Activated T-cell treated with anti-CD3 and anti-CD28 coated beads, Interleukin-2, amount 50 U/mL, for 48 hours (primary cell): ENCODE measurements around the gene ANK2.
A peak's percentile ranks its signal among the peaks of the same experiment; 100 is the strongest.

Experiments used
- DNase-seq, 2 experiments: peaks; one replicate each; pipeline ENCODE4 v3.0.0-alpha.2; 2020

The ANK2 gene

DNA sequence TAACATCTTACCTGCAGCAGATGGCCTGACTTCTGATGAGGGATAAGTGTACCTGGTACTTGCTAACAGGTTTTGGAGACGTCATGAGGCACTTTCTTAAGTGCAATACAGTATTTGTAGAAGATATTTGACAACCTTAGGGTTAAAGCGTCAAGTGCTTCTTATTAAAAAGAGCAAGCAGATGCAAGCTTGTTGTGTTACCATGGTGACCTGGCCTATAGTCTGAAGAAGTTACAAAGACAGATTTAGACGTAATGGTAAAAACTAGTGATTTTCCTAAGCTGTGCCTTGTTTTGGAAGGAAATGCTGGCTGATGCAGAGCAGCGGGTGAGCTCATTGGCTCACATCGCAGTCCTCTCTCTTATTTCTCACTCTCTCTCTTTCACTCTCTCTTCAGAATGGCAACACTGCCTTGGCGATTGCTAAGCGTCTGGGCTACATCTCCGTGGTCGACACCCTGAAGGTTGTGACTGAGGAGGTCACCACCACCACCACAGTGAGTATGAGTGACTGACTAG is 243.6 kb downstream of the ANK2 start:
- DNase-seq = no peak

DNA sequence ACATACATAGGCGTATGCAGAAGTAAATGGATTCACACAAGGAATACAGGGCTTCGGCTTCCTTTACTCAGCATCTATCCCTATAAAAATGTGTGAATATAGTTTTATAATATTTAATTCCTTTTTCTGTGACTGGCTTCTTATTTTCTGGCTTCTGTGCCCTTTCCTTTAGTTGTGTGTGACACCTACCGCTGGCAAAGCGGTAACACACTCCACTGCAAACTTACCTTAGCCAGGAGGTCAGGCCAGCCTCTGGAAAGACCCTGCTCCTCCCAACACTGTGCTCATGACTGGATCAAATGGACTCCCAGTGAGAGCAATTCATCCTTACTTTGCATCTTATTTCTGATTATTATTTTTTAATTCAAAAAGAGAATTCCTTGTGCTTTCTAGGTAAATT is 244.2 kb downstream of the ANK2 start:
- no peak for DNase-seq

DNA sequence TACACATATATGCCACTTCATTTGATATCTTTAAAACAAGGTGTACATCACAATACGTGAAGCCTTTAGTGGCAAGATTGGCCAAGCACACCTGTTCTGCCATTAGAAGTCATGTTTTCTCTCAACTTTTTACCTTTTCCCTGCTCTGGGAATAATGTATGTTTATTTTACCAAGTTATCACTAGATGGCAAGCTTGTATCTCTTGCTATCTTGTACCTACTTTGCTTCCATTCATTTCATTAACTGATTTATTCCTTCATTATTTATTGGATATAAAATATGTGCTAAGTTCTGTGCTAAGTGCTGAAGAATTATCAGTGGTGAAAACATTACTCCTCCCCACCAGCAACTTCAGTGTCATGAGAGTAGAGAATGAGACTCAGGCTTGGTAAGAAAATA is 245.5 kb downstream of the ANK2 start:
- no peak for DNase-seq

DNA sequence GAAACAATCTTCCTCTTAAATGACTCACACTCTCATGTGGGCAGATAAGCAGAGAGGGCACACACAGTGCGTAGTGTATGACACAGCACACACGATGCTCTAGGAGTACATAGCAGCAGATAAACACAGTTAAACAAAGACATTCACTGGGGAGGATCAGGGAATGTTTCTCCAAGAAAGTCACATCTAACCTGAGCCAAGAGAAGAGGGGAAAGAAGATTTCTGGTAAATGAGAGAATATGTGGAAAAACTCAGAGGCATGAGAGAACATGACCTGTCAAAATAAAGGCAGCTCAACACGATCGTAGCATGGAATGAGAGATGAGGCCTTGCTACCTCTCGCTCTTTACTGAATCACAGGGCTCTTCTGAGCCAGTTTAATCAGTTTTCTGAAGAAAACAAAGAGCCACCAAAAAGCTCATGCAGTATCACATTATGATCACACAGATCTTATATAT is 251.0 kb downstream of the ANK2 start:
- no peak for DNase-seq

DNA sequence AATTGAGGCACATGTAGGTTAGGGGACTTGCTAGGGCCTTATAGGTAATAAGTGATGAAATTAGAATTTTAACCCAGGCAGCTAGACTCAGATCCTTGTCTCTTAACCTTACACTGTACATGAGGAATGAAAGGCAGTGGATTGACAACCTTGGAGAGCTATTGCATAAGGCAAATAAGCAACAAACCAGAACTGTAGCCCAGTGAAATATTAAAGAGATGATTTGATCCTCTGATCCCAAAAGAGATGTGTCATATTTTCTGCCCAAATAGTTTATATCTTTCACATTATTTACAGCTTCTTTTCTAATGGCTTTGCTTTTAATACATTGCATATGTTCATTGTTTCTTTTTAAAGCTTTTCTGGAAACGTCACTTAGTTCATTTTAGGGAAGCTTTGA is 252.6 kb downstream of the ANK2 start:
- no peak for DNase-seq

DNA sequence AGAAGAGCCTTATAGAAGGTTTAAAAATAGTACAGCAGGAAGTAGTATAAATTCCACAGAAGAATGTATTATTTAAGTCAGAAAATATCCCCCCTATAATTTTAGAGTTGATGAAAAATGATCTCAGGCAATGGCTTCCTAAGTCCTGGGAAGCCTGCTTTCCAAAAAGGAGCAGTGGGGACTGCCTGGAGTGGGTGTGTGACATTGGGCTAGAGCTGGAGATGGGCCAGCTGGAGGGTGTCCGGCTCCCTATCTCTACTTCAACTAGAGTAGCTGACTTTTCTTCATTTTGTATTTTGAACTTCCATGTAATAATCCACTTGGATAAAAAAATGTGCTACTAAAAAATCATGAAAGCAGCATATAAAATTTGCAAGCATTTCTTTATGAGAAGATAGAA is 253.9 kb downstream of the ANK2 start:
- DNase-seq = no peak

DNA sequence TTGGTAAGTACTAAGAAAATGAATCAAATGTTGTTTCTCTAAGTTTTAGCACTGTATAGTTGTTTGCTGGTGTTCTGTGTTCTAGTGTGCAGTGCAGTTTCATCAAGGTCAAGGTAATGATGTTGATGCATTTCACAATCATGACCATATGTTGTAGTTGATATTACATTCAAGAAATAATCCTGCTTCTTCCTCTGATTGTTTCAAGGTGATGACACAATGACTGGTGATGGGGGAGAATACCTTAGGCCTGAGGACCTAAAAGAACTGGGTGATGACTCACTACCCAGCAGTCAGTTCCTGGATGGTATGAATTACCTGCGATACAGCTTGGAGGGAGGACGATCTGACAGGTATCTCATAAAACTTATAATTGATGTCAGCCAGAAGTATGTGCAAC is 261.6 kb downstream of the ANK2 start:
- DNase-seq = no peak

DNA sequence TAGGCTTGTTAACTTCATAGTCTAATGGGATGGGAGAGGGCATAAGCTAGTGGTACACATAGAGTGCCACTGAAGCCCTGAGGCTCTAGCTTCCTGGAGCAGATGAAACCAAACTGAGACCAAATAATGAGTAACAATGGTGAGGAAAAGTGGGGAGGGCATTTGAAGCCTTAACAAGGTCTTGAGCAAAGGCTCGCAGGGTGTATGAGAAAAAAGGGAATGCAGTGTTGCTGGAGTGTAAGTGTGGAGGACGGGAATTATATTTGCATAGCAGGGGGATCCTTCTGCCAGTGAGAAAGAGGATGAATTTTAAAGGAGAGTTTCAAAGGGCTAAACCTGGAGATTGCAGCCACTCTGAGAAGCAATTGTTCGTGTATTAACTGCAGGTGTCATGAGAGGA is 263.1 kb downstream of the ANK2 start:
- no peak for DNase-seq

DNA sequence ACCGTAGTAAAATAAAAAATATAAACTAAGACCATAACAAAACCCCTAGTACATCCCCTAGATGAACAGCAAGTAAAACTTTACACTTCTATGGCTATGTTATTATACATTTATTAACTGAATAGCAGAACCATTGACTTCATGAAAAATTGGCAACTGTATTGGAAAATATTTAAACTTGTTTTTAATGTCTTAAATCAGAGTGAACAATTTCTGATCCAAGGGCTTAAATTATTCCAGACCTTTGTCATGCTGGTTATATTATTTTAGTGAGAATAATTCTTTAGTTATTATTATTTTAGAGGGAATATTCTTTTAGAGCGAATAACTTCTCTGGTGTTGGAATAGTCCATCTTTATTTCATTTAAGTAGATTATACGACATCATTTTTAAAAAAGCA is 265.0 kb downstream of the ANK2 start:
- DNase-seq = no peak

DNA sequence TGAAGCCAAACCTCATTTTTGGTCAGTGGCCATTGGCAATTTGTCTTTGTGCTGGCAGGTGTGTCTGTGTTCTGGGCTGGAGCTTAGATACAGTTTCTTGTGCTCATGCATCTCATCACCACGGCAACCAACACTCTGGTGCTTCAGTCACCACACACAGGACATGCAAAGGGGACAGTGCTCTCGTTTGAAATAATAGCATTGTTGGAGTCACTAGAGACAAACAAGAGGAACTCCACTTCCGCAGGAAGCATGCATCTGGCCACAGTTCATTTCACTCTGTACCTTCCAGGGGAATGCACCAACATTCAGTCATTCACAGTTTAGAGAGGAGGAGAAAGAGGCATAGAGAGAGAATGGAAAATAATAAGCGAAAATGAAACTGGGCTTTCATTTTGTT is 267.4 kb downstream of the ANK2 start:
- no peak for DNase-seq

DNA sequence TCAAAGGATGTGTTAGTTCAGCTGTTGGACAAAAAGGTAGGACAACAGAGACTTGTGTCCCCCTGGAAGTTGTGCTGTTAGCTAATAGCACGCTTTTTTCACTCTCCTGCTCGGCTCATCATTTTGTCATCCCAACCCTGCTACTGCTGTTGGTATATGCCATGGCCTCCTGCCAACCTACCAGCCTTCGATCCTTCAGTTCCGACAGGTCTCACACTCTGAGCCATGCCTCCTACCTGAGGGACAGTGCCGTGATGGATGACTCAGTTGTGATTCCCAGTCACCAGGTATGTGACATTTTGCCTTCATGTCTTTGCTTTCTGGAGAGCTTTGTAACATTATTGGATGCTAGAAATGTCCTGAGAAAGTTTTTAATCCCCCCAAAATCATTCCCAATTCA is 268.1 kb downstream of the ANK2 start:
- no peak for DNase-seq

DNA sequence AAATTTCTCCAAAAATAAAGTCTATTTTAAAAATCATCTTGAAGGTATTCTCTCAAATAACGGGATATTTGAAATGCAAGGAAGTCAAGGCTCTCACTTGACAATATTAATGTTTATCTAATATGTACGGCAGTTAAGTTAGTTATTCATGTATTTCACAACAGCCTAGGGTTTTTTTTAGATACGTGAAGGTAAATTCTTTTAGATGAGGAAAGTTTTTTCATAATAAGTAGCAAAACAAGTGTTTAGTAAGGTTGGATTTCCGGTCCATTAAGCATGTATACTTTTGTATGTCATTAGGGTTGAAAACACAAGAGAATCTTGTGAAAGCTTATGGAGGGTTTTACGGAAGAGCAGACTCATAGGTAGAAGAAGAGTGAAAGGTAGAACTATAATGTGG is 273.3 kb downstream of the ANK2 start:
- no peak for DNase-seq

DNA sequence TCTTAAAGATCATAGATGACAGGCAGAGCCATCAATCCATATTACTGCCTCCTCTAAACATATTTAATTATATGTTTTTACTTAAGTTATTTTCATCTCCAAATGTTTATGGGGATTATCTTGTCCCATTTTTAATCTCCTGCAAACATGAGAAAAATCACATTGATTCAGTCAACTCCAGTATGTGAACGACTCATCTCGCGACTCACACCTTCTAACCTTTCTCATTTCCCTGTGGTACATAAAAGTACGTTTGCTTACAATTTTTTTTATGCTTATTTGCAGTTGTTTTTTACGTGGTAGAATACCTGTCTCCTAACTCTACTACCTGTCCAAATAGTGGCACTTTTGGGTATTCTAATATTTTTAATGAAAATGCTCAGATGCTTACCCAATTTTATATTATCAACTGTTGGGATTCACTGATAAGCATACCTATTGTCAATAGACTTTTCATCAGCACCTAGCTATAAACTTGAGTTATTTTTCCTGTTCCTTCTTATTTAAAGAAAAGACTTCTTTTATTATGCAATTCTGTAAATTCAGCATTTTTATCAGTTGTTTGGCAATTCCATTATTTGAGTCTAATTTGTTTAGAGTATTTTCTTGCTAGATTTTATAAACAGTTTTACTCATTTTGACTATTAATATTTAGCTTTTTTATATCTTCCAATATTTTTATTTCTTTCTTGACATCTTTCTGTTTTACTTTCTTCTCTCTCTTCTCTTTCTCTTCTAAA is 276.6 kb downstream of the ANK2 start:
- DNase-seq = peak in 1 of 2 experiments; percentile 26

DNA sequence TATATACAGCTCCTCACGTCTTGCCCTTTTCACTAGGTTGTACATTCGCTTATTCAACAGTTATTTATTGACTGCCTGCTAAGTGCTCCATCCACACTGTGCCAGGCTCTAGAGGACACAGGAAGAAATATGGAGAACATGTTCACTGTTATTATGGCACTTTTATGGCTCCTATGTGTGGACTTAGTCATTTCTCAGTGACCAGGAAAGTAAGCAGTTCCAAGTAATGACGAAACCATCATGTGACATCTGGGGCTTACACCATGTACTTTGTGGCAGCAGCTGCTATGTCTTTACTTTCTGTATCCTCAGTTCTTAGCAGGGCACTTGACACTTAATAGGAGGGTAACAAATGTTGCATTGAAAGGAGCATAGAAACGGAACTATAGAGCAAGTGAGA is 278.0 kb downstream of the ANK2 start:
- DNase-seq = no peak

DNA sequence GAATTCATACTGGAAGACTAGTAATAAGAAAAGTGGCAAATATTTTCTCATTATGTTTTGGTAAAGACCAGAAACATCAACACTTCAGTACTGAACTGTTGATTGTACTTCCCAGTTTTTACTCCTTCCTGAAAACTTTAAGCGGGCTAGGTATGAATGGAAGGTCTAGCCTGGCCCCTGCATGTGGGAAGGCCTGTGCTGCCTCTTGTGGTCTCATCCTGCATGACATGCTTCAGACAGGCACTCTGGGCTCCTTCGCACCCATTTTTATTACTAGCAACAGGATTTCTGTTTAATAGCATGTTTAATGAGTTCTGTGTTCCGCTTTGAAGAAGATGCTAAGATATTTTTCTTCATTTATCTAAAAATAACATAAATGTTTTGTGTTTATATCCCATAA is 279.1 kb downstream of the ANK2 start:
- DNase-seq = peak in 1 of 2 experiments; percentile 22

DNA sequence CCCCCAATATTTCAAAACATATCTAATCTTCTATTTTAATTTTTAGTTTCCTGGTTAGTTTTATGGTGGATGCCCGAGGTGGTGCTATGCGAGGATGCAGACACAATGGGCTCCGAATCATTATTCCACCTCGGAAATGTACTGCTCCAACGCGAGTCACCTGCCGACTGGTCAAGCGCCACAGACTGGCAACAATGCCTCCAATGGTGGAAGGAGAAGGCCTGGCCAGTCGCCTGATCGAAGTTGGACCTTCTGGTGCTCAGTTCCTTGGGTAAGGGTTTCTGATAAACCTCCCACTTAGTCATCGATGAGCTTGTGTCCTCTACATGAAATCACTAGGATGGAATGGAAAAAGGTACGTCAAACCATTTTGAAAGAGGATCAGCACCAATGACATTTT is 280.7 kb downstream of the ANK2 start:
- no peak for DNase-seq

DNA sequence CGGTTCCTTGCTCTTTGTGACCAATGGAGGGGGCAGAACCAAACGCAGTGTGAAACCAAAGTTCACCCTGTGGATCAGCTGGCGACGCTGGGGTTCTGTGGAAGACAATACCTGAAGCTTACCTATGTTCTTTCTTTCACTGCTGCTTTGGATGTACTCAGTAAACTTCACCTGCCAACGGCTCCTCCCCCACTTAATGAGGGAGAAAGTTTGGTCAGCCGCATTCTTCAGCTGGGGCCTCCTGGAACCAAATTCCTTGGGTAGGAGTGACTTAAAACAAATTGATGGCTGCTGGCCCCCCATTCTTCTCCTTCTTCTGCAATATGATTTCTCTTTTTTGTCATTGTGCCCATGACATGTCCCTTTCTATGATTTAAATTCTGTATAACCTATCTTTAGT is 282.4 kb downstream of the ANK2 start:
- no peak for DNase-seq

DNA sequence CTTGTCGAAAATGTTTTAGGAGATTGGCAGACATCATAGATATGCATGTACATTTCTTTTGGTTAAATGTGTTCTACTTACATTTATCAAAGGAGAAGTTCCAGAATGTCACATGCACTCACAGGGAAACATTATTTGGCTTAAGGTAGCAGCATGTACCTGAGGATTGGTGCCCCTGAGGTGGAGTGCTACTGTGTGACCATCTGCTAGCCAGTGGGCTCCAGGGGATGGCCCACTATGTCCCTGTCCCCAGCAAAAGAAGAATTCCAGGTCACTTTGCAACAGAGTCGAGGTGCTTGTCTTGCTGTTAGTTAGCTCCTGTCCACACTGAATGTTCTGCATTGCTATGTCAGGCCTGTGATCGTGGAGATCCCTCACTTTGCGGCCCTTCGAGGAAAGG is 283.2 kb downstream of the ANK2 start:
- DNase-seq = no peak

DNA sequence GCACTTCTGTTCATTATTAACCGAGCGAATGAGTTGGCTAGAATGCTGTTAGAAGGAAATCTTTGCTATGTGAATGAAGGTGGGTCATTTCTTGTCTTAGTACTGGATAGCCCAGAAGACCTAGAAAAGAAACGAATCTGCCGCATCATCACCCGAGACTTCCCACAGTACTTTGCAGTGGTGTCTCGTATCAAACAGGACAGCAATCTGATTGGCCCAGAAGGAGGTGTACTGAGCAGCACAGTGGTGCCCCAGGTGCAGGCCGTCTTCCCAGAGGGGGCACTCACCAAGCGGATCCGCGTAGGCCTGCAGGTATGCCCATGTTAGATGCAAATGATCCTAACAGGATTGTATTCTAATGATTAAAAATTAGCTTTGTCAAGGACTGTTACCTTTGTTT is 286.3 kb downstream of the ANK2 start:
- no peak for DNase-seq

DNA sequence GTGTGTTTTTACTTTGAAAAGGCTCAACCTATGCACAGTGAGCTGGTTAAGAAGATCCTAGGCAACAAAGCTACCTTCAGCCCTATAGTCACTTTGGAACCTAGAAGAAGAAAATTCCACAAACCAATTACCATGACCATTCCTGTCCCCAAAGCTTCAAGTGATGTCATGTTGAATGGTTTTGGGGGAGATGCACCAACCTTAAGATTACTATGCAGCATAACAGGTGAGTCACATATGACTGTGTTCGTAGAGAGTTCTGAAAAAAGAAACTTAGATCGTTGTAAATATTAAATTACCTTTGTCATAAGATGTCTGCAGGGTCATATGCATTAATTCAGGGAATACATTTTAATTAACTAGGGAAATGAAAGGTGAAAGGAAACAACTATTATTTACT is 287.1 kb downstream of the ANK2 start:
- no peak for DNase-seq

DNA sequence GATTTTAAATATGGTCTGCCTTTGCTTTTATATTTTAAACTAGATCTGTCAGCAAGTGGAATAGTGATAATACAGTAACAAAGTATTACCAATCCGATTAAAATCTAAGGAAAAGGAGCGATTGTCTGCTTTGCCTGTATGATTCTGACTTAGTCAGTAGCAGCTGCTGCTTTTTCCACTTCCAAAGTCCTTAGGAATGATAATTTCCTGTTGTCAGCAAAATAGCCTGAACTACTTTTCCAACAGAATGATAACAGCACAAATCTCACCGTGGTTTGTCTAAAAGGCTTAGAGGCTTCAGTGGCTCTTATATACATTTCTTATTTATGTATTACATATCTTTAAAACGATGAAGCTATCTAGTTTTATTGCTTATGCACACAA is 290.0 kb downstream of the ANK2 start:
- no peak for DNase-seq

DNA sequence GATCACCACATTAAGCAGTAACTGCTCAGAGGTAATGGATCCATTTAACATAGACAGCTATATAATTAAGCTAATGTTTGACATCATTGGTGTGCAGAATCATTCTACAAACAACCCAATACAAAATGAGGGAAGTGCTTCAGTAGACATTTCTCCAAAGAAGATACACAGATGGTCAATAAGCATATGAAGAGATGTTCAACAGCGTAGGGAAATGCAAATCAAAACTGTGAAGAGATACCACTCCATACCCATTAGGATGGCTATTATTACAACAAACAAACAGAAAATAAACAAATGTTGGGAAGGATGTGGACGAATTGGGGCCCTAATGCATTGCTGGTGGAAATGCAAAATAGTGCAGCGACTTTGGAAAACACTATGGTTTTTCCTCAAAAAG is 294.6 kb downstream of the ANK2 start:
- DNase-seq = no peak

DNA sequence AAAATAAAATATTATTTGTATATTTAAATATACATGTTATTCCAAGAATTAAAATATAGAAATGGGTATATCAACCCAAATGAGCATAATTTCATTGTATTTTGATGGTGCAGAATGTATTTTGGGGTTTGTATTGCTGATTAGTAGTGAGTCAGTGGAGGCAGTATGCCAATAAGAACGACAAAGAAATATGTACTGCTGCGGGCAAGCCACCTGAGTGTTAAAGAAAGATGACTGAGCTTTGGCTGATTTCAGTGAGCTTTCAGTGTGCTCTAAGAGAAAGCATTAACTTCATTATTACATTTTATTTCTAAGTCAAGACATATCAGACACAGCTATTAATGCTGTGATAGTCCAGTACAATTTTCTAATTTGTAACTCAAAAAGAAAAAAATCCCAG is 297.8 kb downstream of the ANK2 start:
- no peak for DNase-seq

DNA sequence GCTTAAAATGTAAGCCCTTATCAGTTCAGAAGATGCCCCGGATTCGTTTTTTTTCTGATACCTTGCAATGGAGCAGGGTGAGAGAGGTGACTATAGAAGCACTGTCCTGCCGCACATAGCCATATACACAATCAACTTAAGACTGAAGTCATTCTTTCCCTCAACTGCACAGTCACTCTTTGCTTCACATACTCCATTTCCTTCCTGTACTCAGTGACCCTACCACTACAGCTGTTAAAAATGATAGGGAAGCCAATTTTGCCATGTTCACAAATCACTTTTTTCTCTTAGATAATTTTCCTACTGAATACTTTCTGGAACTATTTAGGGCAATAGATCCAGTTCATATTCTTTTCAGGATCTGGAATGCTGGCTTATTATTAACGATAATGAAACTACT is 300.0 kb downstream of the ANK2 start:
- no peak for DNase-seq

DNA sequence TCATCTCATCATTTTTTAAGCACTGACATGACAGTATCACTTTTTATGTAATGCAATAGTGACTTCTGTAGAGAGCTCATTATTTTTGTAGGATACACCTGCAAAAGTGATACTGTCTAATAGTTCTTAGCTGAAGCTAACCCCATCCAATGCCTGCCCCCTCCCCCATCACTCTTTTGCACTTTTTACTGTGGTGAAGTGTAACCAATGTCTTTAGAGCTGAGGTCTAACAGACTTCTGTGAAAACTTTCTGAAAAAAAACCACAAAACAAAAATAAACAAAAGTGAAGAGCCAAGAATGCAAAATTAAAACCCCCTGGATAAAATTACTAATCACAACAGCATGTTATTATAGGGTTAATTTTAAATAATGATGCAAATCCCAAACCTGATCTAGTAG is 301.1 kb downstream of the ANK2 start:
- no peak for DNase-seq
